Mesenchymal stem cell (in vitro differentiated cells and primary cell): ENCODE data around the gene HOXB13.

Source experiments
- DNase-seq: peaks from one replicate; pipeline ENCODE4 v3.0.0-alpha.2; 2013
- H2AFZ ChIP-seq: one replicate; pipeline ENCODE4 v1.6.1; 2013; ENCODE audit warnings: low read depth, mild to moderate bottlenecking, control low read depth, inconsistent platforms, low read length, moderate library complexity
- H2AK5ac ChIP-seq: 2 replicates; pipeline ENCODE4 v1.6.1; 2013; ENCODE audit warnings: low read length, moderate library complexity, mild to moderate bottlenecking, inconsistent platforms; ENCODE audit not compliant: severe bottlenecking
- H2BK120ac ChIP-seq: one replicate; pipeline ENCODE4 v1.6.1; 2013; ENCODE audit warnings: low read depth, mild to moderate bottlenecking, inconsistent platforms, low read length, moderate library complexity
- H2BK12ac ChIP-seq, 2 experiments: one replicate each; pipeline ENCODE4 v1.6.1; 2013; ENCODE audit warnings: inconsistent platforms in 2 of 2, low read length in 2 of 2, mild to moderate bottlenecking in 2 of 2, moderate library complexity in 2 of 2, control low read depth in 1 of 2
- H2BK15ac ChIP-seq: one replicate; pipeline ENCODE4 v1.6.1; 2013; ENCODE audit warnings: mild to moderate bottlenecking, low read depth, inconsistent platforms; ENCODE audit not compliant: poor library complexity, severe bottlenecking
- H2BK5ac ChIP-seq: 2 replicates; pipeline ENCODE4 v1.6.1; 2013; ENCODE audit warnings: low read depth, mild to moderate bottlenecking, low read length, control low read depth, inconsistent platforms; ENCODE audit not compliant: poor library complexity, severe bottlenecking
- H3K14ac ChIP-seq, 2 experiments: one replicate each; pipeline ENCODE4 v1.6.1; 2013; ENCODE audit warnings: inconsistent platforms in 2 of 2, low read length in 2 of 2, control low read depth in 1 of 2, mild to moderate bottlenecking in 1 of 2, moderate library complexity in 1 of 2
- H3K18ac ChIP-seq, 2 experiments: one replicate each; pipeline ENCODE4 v1.6.1; 2013; ENCODE audit warnings: inconsistent platforms in 2 of 2, low read length in 2 of 2, control low read depth in 1 of 2, low read depth in 1 of 2, mild to moderate bottlenecking in 1 of 2
- H3K23ac ChIP-seq, 2 experiments: one replicate each; pipeline ENCODE4 v1.6.1; 2013; ENCODE audit warnings: inconsistent platforms in 2 of 2, low read length in 2 of 2, mild to moderate bottlenecking in 2 of 2, moderate library complexity in 2 of 2, control low read depth in 1 of 2
- H3K27ac ChIP-seq: 2 replicates; pipeline ENCODE4 v1.5.1; 2013; ENCODE audit warnings: mild to moderate bottlenecking, moderate library complexity, low read length, control low read depth, inconsistent platforms; ENCODE audit not compliant: poor library complexity, severe bottlenecking
- H3K27me3 ChIP-seq, 2 experiments: 2 replicates each; pipeline versions ENCODE4 v1.6.1 to v1.7.0; 2013; ENCODE audit warnings: low read length in 2 of 2, mild to moderate bottlenecking in 2 of 2, moderate library complexity in 2 of 2, control low read depth in 1 of 2, inconsistent platforms in 1 of 2; ENCODE audit not compliant: control insufficient read depth in 1 of 2, insufficient read depth in 1 of 2
- H3K36me3 ChIP-seq, 2 experiments: 2 replicates each; pipeline versions ENCODE4 v1.6.1 to v1.7.0; 2013; ENCODE audit warnings: low read length in 2 of 2, control low read depth in 1 of 2, inconsistent platforms in 1 of 2, low read depth in 1 of 2, mild to moderate bottlenecking in 1 of 2; ENCODE audit not compliant: insufficient read depth in 2 of 2, control insufficient read depth in 1 of 2
- H3K4ac ChIP-seq, 2 experiments: one replicate each; pipeline ENCODE4 v1.6.1; 2013; ENCODE audit warnings: inconsistent platforms in 2 of 2, low read length in 2 of 2, mild to moderate bottlenecking in 2 of 2, moderate library complexity in 2 of 2, control low read depth in 1 of 2, low read depth in 1 of 2
- H3K4me1 ChIP-seq: 2 replicates; pipeline ENCODE4 v1.6.1; 2013; ENCODE audit warnings: low read depth, low read length, control low read depth; ENCODE audit not compliant: control insufficient read depth, insufficient read depth
- H3K4me2 ChIP-seq: 2 replicates; pipeline ENCODE4 v1.6.1; 2013; ENCODE audit warnings: low read length, mild to moderate bottlenecking, inconsistent platforms; ENCODE audit not compliant: poor library complexity, severe bottlenecking
- H3K4me3 ChIP-seq, 2 experiments: 2 replicates each; pipeline versions ENCODE4 v1.5.1 to v1.7.0; 2013; ENCODE audit warnings: low read length in 2 of 2, mild to moderate bottlenecking in 2 of 2, control low read depth in 1 of 2, low read depth in 1 of 2; ENCODE audit not compliant: insufficient read depth in 1 of 2
- H3K79me1 ChIP-seq: replicated peaks from 2 replicates; pipeline ENCODE4 v1.6.1; 2013; ENCODE audit warnings: mild to moderate bottlenecking, control low read depth, low read length, inconsistent platforms; ENCODE audit not compliant: poor library complexity, severe bottlenecking
- H3K9ac ChIP-seq: 2 replicates; pipeline ENCODE4 v1.7.0; 2013; ENCODE audit warnings: mild to moderate bottlenecking, low read length, moderate library complexity
- H3K9me3 ChIP-seq: 2 replicates; pipeline ENCODE4 v1.7.0; 2013; ENCODE audit warnings: mild to moderate bottlenecking, low read length; ENCODE audit not compliant: control insufficient read depth
- H4K8ac ChIP-seq: one replicate; pipeline ENCODE4 v1.6.1; 2013; ENCODE audit warnings: inconsistent platforms, mild to moderate bottlenecking, low read length, moderate library complexity
- H4K91ac ChIP-seq: one replicate; pipeline ENCODE4 v1.6.1; 2013; ENCODE audit warnings: mild to moderate bottlenecking, low read length, inconsistent platforms
- WGBS: methylation state at CpG from one replicate; pipeline ENCODE4 v1.1.7; 2013; ENCODE audit warnings: mixed read lengths; 5-methylcytosine and 5-hydroxymethylcytosine counted together

The HOXB13 gene

DNA sequence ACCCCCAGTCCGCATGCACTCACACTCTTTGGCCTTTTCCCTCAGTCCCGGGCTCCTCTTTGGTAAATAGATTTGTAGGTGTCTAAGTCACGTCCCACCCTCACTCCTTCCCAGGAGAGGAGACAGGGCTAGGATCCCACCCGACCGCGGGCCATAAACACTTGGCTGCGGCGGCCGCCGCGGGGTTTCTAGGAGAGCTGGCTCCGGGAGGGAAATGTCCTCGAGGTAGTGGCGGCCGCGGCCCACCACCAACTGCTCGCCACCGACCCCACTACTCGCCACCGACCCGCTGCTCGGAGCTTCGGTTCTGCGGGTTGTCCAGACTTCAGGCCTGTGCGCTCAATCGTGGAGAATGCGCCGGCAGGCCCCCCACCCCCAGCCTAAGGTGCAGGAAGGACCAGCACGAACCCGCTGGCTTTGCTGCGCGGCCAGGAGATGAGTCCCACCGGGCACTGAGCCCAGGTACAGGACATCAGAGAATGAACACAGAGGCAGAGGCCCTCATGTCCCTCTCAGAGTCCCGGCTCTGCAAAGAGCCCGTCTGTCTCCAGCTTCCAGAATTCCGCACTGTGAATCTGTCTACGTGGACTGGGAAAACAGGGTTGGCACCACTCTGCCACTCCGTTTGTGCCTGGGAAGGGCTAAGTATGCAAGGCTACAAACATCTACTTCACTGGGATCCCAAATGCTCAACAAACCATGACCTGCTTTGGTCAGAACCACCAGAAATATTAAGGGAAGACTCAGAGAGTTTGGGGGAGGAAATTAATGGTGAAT, 3.1 kb downstream of the HOXB13 start:
- no peak overlapping the region for H3K14ac ChIP-seq
- no peak overlapping the region for H3K18ac ChIP-seq
- DNase-seq = peak; percentile 7
- H3K23ac ChIP-seq = peak overlapping the region in 1 of 2 experiments; percentile 20
- H3K79me1 ChIP-seq = no peaks in the 10 kb centered on the region
- no peak overlapping the region for H4K91ac ChIP-seq
- 20% methylated on average over 37 of the region's 38 CpGs for WGBS
- H2AFZ ChIP-seq = no peak overlapping the region
- H3K4me1 ChIP-seq = peaks cover 17% of the 10 kb centered on the region
- H2AK5ac ChIP-seq = no peak overlapping the region
- H3K9ac ChIP-seq = peak overlapping the region; percentile 41
- H3K27me3 ChIP-seq = peaks cover 99 to 100% of the 10 kb centered on the region in 2 experiments
- no peak overlapping the region for H4K8ac ChIP-seq
- H3K36me3 ChIP-seq = peaks cover 0 to 3% of the 10 kb centered on the region in 2 experiments
- H2BK15ac ChIP-seq = no peak overlapping the region
- no peak overlapping the region for H2BK5ac ChIP-seq
- no peak overlapping the region for H3K27ac ChIP-seq
- no peak overlapping the region for H3K4me2 ChIP-seq
- H2BK120ac ChIP-seq = no peak overlapping the region
- H3K4ac ChIP-seq = no peak overlapping the region
- no peak overlapping the region for H2BK12ac ChIP-seq
- H3K9me3 ChIP-seq = no peaks in the 10 kb centered on the region
- peak overlapping the region; percentile 21 to 68 for H3K4me3 ChIP-seq

DNA sequence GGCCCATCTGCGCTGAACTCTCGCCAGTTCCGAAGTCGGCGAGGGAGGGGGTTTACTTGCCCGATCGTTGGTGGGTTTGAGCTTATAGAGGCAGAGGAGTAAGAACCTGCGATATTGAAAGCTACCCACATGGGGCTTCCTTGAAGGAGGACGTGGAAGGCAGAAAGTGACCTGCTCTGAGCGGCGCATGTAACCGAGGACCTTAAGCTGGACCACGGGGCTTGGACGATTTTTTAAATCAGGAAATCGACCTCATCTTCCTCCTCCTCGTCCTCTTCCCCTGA, 3.6 kb downstream of the HOXB13 start:
- H3K4me3 ChIP-seq = peak overlapping the region in 1 of 2 experiments; percentile 68
- 10% methylated on average over 16 of the region's 16 CpGs for WGBS
- H3K79me1 ChIP-seq = no peaks in the 10 kb centered on the region
- H3K4me1 ChIP-seq = peaks cover 19% of the 10 kb centered on the region
- no peak overlapping the region for H3K4ac ChIP-seq
- H3K23ac ChIP-seq = no peak overlapping the region
- no peak overlapping the region for H2AK5ac ChIP-seq
- no peak overlapping the region for H2BK120ac ChIP-seq
- H3K9ac ChIP-seq = peak overlapping the region; percentile 41
- H2BK5ac ChIP-seq = no peak overlapping the region
- no peak overlapping the region for H2BK12ac ChIP-seq
- no peak overlapping the region for H3K18ac ChIP-seq
- H3K36me3 ChIP-seq = peaks cover 0 to 3% of the 10 kb centered on the region in 2 experiments
- no peak overlapping the region for H2AFZ ChIP-seq
- H3K14ac ChIP-seq = no peak overlapping the region
- H4K8ac ChIP-seq = no peak overlapping the region
- peak; percentile 19 for DNase-seq
- peak overlapping the region; percentile 53 for H4K91ac ChIP-seq
- H3K4me2 ChIP-seq = no peak overlapping the region
- no peak overlapping the region for H3K27ac ChIP-seq
- H3K27me3 ChIP-seq = peaks cover 99 to 100% of the 10 kb centered on the region in 2 experiments
- H3K9me3 ChIP-seq = no peaks in the 10 kb centered on the region
- peak overlapping the region; percentile 57 for H2BK15ac ChIP-seq

DNA sequence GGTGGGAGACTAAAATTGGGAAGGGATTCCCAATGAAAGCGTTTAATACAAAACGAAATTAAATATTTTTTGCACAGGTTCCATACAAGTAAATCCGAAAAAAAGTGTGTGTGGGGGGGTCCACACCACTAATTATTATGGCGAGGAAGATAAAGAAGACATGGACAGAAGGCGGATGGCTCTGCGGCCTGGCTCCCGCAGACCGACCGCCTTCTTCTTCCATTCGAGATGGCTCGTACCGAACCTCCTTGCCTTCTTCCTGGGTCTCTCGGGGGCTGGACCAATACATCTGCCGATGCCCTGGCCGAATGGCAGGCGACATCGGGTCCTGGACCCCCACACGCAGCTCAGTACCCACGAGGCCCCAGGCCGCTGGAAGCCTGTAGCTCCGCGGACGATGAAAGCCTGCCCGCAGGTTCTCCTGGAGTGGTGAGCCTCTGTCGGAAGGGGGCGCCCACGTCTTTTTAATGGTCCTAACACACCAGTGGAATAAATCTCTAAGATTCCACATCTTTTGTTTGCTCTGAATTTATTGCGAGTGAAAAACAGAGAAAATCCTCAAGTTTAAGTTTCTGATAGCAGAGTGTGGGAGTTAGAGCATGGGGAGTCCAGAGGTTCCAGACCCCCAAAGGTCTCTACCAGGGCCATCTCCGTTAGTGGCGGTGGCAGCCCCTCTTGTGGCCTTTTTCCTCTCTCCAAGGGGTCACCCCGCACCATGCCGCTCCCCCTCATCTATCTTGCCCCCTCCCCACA, 4.1 kb downstream of the HOXB13 start:
- Histone ChIP-seq H3K4ac (no peak overlapping the region), H3K79me1 (no peaks in the 10 kb centered on the region), H3K27me3 (peaks cover 99 to 100% of the 10 kb centered on the region in 2 experiments), H2BK120ac (no peak overlapping the region), H3K9ac (peak overlapping the region; percentile 41), H2AK5ac (no peak overlapping the region), H2BK15ac (peak overlapping the region; percentile 57), H3K9me3 (no peaks in the 10 kb centered on the region), H3K36me3 (peaks cover 0 to 3% of the 10 kb centered on the region in 2 experiments), H3K18ac (no peak overlapping the region), H3K4me1 (peaks cover 24% of the 10 kb centered on the region), H3K23ac (no peak overlapping the region), H2AFZ (no peak overlapping the region), H3K4me3 (peak overlapping the region in 1 of 2 experiments; percentile 68), H3K4me2 (no peak overlapping the region), H3K14ac (no peak overlapping the region), H3K27ac (no peak overlapping the region), H2BK12ac (no peak overlapping the region), H4K8ac (no peak overlapping the region), H2BK5ac (no peak overlapping the region), H4K91ac (peak overlapping the region; percentile 53)
- DNase-seq = peak; percentile 83
- WGBS = 16% methylated on average over 24 of the region's 32 CpGs
